Ascending aorta (tissue), 2 donors: Measurements from ENCODE around the gene NKIRAS1. TPM values are rescaled to one million over a fixed set of nuclear protein-coding genes. Genes with fewer than 3 reads are reported as not detected.
"Not testable (repeated sequence)": the region's sequence is repeated elsewhere in the genome, so short reads cannot be mapped to it uniquely, and the experiment has no call there.

Source experiments
- DNase-seq, 2 donors: peaks; one replicate each; pipeline ENCODE4 v3.0.0-alpha.2; 2019; ENCODE audit warnings: low spot score in 2 of 2
- H3K27ac ChIP-seq, 2 donors: fragments of 200-600 bp; sonication (generic); one replicate each; pipeline ENCODE4 v1.5.1; 2016 to 2017; ENCODE audit warnings: mild to moderate bottlenecking in 1 of 2
- H3K27me3 ChIP-seq: fragments of 200-600 bp; sonication (generic); one replicate; pipeline ENCODE4 v1.5.1; 2017
- H3K36me3 ChIP-seq, 2 donors: fragments of 200-600 bp; sonication (generic); one replicate each; pipeline ENCODE4 v1.5.1; 2016
- H3K4me1 ChIP-seq, 2 donors: fragments of 200-600 bp; sonication (generic); one replicate each; pipeline ENCODE4 v1.5.1; 2016 to 2017; ENCODE audit warnings: mild to moderate bottlenecking in 1 of 2
- H3K4me3 ChIP-seq, 2 donors: fragments of 200-600 bp; sonication (generic); one replicate each; pipeline ENCODE4 v1.5.1; 2016 to 2017; ENCODE audit warnings: mild to moderate bottlenecking in 1 of 2
- H3K9me3 ChIP-seq, 2 donors: fragments of 200-600 bp; sonication (generic); one replicate each; pipeline ENCODE4 v1.5.1; 2016
- CTCF ChIP-seq, 3 experiments: fragments of 200-600 bp in 2 of 3; fragments of 450-650 bp in 1 of 3; sonication (generic) in 2 of 3; IDR thresholded peaks; one replicate each; pipeline ENCODE4 v1.5.1; 2016 to 2019; ENCODE audit warnings: antibody characterized with exemption in 3 of 3, mild to moderate bottlenecking in 1 of 3, moderate library complexity in 1 of 3
- intact Hi-C: fragments of 100-400 bp; cut with DNase I; formaldehyde crosslinking; loops from one replicate; pipeline ENCODE4 v1.15.1; 2023
- total RNA-seq: library from RNA; depleted of rRNA; stranded (reverse); fragments of >200 nt; gene quantifications from one replicate; pipeline ENCODE4 v1.1.0, GENCODE V29; 2016

Gene NKIRAS1
- total RNA-seq, 1 donor from 2014 or later = 8.7 TPM

- intact Hi-C loops = no loop called here
- no peaks in the 10 kb centered on the region for H3K27me3 ChIP-seq
- H3K27ac ChIP-seq = no peak overlapping the region
- no peak for DNase-seq
- no peaks in the 10 kb centered on the region for H3K9me3 ChIP-seq
- H3K4me3 ChIP-seq = no peak overlapping the region
- H3K4me1 ChIP-seq = peaks cover 8 to 20% of the 10 kb centered on the region in 2 donors
- peaks cover 0 to 3% of the 10 kb centered on the region in 2 donors for H3K36me3 ChIP-seq
- no peak for TF ChIP-seq CTCF (IDR thresholded peaks at IDR 0.05)
Observed at GRCh38 chr3:23861689-23862088, 55.1 kb downstream of the NKIRAS1 start.

- Histone ChIP-seq H3K9me3 (no peaks in the 10 kb centered on the region), H3K27ac (peak overlapping the region in 1 of 2 donors; percentile 39), H3K36me3 (peaks cover 0 to 3% of the 10 kb centered on the region in 2 donors), H3K4me3 (no peak overlapping the region), H3K27me3 (no peaks in the 10 kb centered on the region), H3K4me1 (peaks cover 8 to 19% of the 10 kb centered on the region in 2 donors)
- DNase-seq = no peak
- intact Hi-C loops = no loop called here
- TF ChIP-seq CTCF (IDR thresholded peaks at IDR 0.05) = no peak
Observed at GRCh38 chr3:23859839-23860382, 56.9 kb downstream of the NKIRAS1 start.

- Histone ChIP-seq H3K27me3 (no peaks in the 10 kb centered on the region), H3K27ac (peak overlapping the region in 1 of 2 donors; percentile 39), H3K9me3 (no peaks in the 10 kb centered on the region), H3K4me1 (peaks cover 8 to 19% of the 10 kb centered on the region in 2 donors), H3K4me3 (no peak overlapping the region), H3K36me3 (peaks cover 0 to 3% of the 10 kb centered on the region in 2 donors)
- intact Hi-C loops = no loop called here
- DNase-seq = no peak
- TF ChIP-seq CTCF (IDR thresholded peaks at IDR 0.05) = no peak
Observed at GRCh38 chr3:23859012-23859743, 57.6 kb downstream of the NKIRAS1 start.

GRCh38 chr3:23856286-23856685, 60.5 kb downstream of the NKIRAS1 start:
- no peaks in the 10 kb centered on the region for H3K9me3 ChIP-seq
- H3K27ac ChIP-seq = no peak overlapping the region
- H3K27me3 ChIP-seq = no peaks in the 10 kb centered on the region
- DNase-seq = no peak
- no peaks in the 10 kb centered on the region for H3K36me3 ChIP-seq
- peaks cover 8 to 19% of the 10 kb centered on the region in 2 donors for H3K4me1 ChIP-seq
- H3K4me3 ChIP-seq = no peak overlapping the region
- no peak for TF ChIP-seq CTCF (IDR thresholded peaks at IDR 0.05)
- intact Hi-C loops = no loop called here

GRCh38 chr3:23849462-23849861, 67.3 kb downstream of the NKIRAS1 start:
- intact Hi-C loops, H3K9me3 ChIP-seq: not testable (repeated sequence)

More at GRCh38 chr3:23849462-23849861, 67.3 kb downstream of the NKIRAS1 start:
- DNase-seq, H3K36me3 ChIP-seq, H3K27me3 ChIP-seq, H3K27ac ChIP-seq, H3K4me1 ChIP-seq, H3K4me3 ChIP-seq: not testable (repeated sequence)
